Measurements from ENCODE around the gene C12orf43. TPM values are rescaled to one million over a fixed set of nuclear protein-coding genes. Genes with fewer than 3 reads are reported as not detected.

Gene C12orf43
- total and polyA plus RNA-seq, 2 donors (not counting 1 experiment from before 2014, with no cell fraction given): 6.7 to 18.9 TPM

- no peaks in the 10 kb centered on the region for H3K4me1 ChIP-seq (ENCODE audit: control insufficient read depth in 2 of 2, insufficient read depth in 2 of 2, low read length in 2 of 2)
- POLR2A ChIA-PET: no interaction called here
- no peaks in the 10 kb centered on the region for H3K9me3 ChIP-seq (ENCODE audit: control extremely low read depth in 1 of 3, control insufficient read depth in 2 of 3, insufficient read depth in 1 of 3, low read length in 2 of 3)
- H4K20me1 ChIP-seq (ENCODE audit: control insufficient read depth, insufficient read depth, low read length, poor library complexity, severe bottlenecking): no peaks in the 10 kb centered on the region
- H3K27me3 ChIP-seq (replicated peaks in 1 of 4; ENCODE audit: control extremely low read depth in 1 of 4, control insufficient read depth in 3 of 4, insufficient read depth in 4 of 4, low read length in 3 of 4): no peaks in the 10 kb centered on the region
- H3K4me2 ChIP-seq (replicated peaks; ENCODE audit: low read depth, low read length, poor library complexity, severe bottlenecking): no peak overlapping the region
- H3K4me3 Mint-ChIP-seq: no peak overlapping the region
- H3K27me3 Mint-ChIP-seq: no peaks in the 10 kb centered on the region
- no peaks in the 10 kb centered on the region for H3K36me3 ChIP-seq (replicated peaks in 1 of 2; ENCODE audit: control extremely low read depth in 1 of 2, control insufficient read depth in 1 of 2, extremely low read depth in 1 of 2, insufficient read depth in 2 of 2, low read length in 1 of 2)
- TF ChIP-seq EZH2 (IDR thresholded peaks at IDR 0.05; ENCODE audit: borderline replicate concordance, insufficient read depth, low read depth, low read length, poor library complexity, severe bottlenecking): no peak
- TF ChIP-seq CTCF (IDR thresholded peaks at IDR 0.05): no peak
- no peak for DNase-seq
- no peak overlapping the region for H3K9ac ChIP-seq (ENCODE audit: low read length)
- H3K4me1 Mint-ChIP-seq: no peaks in the 10 kb centered on the region
- ATAC-seq (ENCODE audit: low read depth): no peak
- intact Hi-C loops (cut with micrococcal nuclease): loop anchor here (10.0 kb wide), 1 partner anchor 195 kb away; no protein-coding TSS in a partner anchor
- 96% methylated on average over 8 of the region's 10 CpGs for WGBS (ENCODE audit: insufficient coverage)
- no peak overlapping the region for H2AFZ ChIP-seq (ENCODE audit: insufficient read depth, low read depth, low read length, poor library complexity, severe bottlenecking)
- CTCF ChIA-PET: interaction anchor here (0.8 kb wide), 1 partner anchor 8 kb away, joined by 4 read pairs; no protein-coding TSS in a partner anchor
- H3K4me3 ChIP-seq (ENCODE audit: control extremely low read depth in 1 of 5, extremely low read depth in 1 of 5, insufficient read depth in 1 of 5, low read depth in 2 of 5, low read length in 4 of 5): no peak overlapping the region
- no peaks in the 10 kb centered on the region for H3K9me3 Mint-ChIP-seq (ENCODE audit: insufficient read depth)
- no peaks in the 10 kb centered on the region for H3K79me2 ChIP-seq (ENCODE audit: control insufficient read depth, insufficient read depth, low read length)
- H3K27ac ChIP-seq (ENCODE audit: low read length in 2 of 2): no peak overlapping the region
- H3K27ac Mint-ChIP-seq: no peak overlapping the region
These were observed 36.9 kb downstream of the C12orf43 start for GRCh38 chr12:120979220-120979861.
